ENCODE data around the gene SMIM21. TPM values are rescaled to one million over a fixed set of nuclear protein-coding genes. Genes with fewer than 3 reads are reported as not detected.

SMIM21 gene
- total and polyA plus RNA-seq, 2 of the 8 experiments (the other 6 are each of a cell fraction or from before 2014, with no cell fraction given), result not detected

- DNase-seq (ENCODE audit: low read depth in 1 of 2, low spot score in 2 of 2), result no peak
- ChIA-PET CTCF (ENCODE audit: partially characterized antibody) (no interaction called here), POLR2A (ENCODE audit: partially characterized antibody) (no interaction called here)
- Histone ChIP-seq H4K91ac (replicated peaks; ENCODE audit: insufficient read length, low read length) (no peak overlapping the region), H4K20me1 (replicated peaks in 1 of 2; ENCODE audit: control insufficient read depth in 1 of 2, insufficient read depth in 2 of 2, low read length in 2 of 2) (no peaks in the 10 kb centered on the region), H4K8ac (ENCODE audit: extremely low read depth, insufficient read depth, low read length) (no peak overlapping the region), H3K27ac (ENCODE audit: low read depth, low read length) (no peak overlapping the region), H3K56ac (replicated peaks; ENCODE audit: insufficient read length, low read depth, low read length) (no peak overlapping the region), H2BK12ac (ENCODE audit: low read depth, low read length) (no peak overlapping the region), H4K5ac (ENCODE audit: insufficient read length, low read depth, low read length) (no peak overlapping the region), H3K14ac (ENCODE audit: insufficient read length) (no peak overlapping the region), H3K4ac (replicated peaks; ENCODE audit: insufficient read length, low read depth, low read length) (no peak overlapping the region), H3K23ac (ENCODE audit: insufficient read length) (no peak overlapping the region), H3K9me3 (ENCODE audit: insufficient read depth in 2 of 2, low read depth in 1 of 2, low read length in 1 of 2) (peaks cover 0 to 5% of the 10 kb centered on the region in 2 experiments; a peak in 1 of 4 replicates), H3K23me2 (ENCODE audit: low read depth, low read length) (no peaks in the 10 kb centered on the region), H3K79me1 (ENCODE audit: low read depth, low read length) (no peaks in the 10 kb centered on the region), H2BK5ac (ENCODE audit: low read depth, low read length) (no peak overlapping the region), H3K4me2 (ENCODE audit: insufficient read depth in 1 of 2, low read depth in 2 of 2, low read length in 2 of 2) (no peak overlapping the region), H3K27me3 (replicated peaks in 1 of 4; ENCODE audit: control insufficient read depth in 3 of 4, extremely low read depth in 1 of 4, insufficient read depth in 3 of 4, low read length in 3 of 4) (no peaks in the 10 kb centered on the region), H2AK5ac (ENCODE audit: low read depth, low read length) (no peak overlapping the region), H2BK15ac (ENCODE audit: low read length) (no peak overlapping the region), H2BK20ac (ENCODE audit: low read length) (no peak overlapping the region), H3K4me3 (ENCODE audit: extremely low read depth in 1 of 4, insufficient read depth in 2 of 4, low read depth in 3 of 4, low read length in 4 of 4) (no peak overlapping the region), H3K79me2 (ENCODE audit: control insufficient read depth in 1 of 2, insufficient read depth in 2 of 2, low read length in 2 of 2) (no peaks in the 10 kb centered on the region), H3K9ac (replicated peaks in 1 of 4; ENCODE audit: extremely low read depth in 1 of 4, low read depth in 3 of 4, low read length in 3 of 4) (no peak overlapping the region), H3K36me3 (ENCODE audit: control insufficient read depth in 2 of 4, insufficient read depth in 4 of 4, low read length in 3 of 4) (no peaks in the 10 kb centered on the region), H3K4me1 (replicated peaks in 1 of 4; ENCODE audit: control insufficient read depth in 3 of 4, insufficient read depth in 4 of 4, low read length in 3 of 4) (peaks cover 0 to 2% (median 0%) of the 10 kb centered on the region in 4 experiments; a peak in 1 of 7 replicates), H2BK120ac (replicated peaks; ENCODE audit: low read depth, low read length) (no peak overlapping the region), H2AFZ (ENCODE audit: low read length) (no peak overlapping the region), H3K18ac (ENCODE audit: extremely low read depth, low read length) (no peak overlapping the region)
- no peak for FAIRE-seq
- TF ChIP-seq RAD21 (IDR thresholded peaks at IDR 0.05 in 1 of 2, conservative IDR thresholded peaks at IDR 0.05 in 1 of 2; ENCODE audit: low read depth in 2 of 2, low read length in 2 of 2) (no peak), E2F6 (IDR thresholded peaks at IDR 0.05) (no peak), CBX8 (IDR thresholded peaks at IDR 0.05; ENCODE audit: borderline replicate concordance, low read depth, low read length) (no peak), USF2 (IDR thresholded peaks at IDR 0.05; ENCODE audit: low read length) (no peak), HDAC6 (IDR thresholded peaks at IDR 0.05; ENCODE audit: low read depth, low read length) (no peak), CHD1 (IDR thresholded peaks at IDR 0.05; ENCODE audit: low read depth, low read length) (no peak), ATF3 (IDR thresholded peaks at IDR 0.05; ENCODE audit: insufficient read depth, low read depth, low read length) (no peak), MAX (IDR thresholded peaks at IDR 0.05) (no peak)
- WGBS, 2 experiments (ENCODE audit: extremely low coverage in 1 of 2, insufficient coverage in 1 of 2, insufficient read length in 1 of 2, insufficient replicate concordance in 2 of 2, low coverage in 1 of 2, low lambda C conversion rate in 2 of 2, missing lambda C conversion rate in 1 of 2), result 97% methylated on average over 6 of the region's 6 CpGs; no CpG with 5 or more reads in 1 of the 2 experiments
Measured at GRCh38 chr18:75375341-75375740, 52.2 kb downstream of the SMIM21 start.
